Thyroid gland (tissue), 4 donors: ENCODE data around the gene THSD7A. TPM values are rescaled to one million over a fixed set of nuclear protein-coding genes. Genes with fewer than 3 reads are reported as not detected.

Experiments used
- DNase-seq, 2 donors: peaks; one replicate each; pipeline ENCODE4 v3.0.0-alpha.2; 2019
- H3K27ac ChIP-seq, 3 donors: fragments of 200-600 bp; sonication (generic); 1 replicate in 2 of 3; 2 replicates in 1 of 3; pipeline ENCODE4 v1.5.1; 2016 to 2019; ENCODE audit warnings: mild to moderate bottlenecking in 1 of 3, moderate library complexity in 1 of 3
- H3K27me3 ChIP-seq: fragments of 200-600 bp; sonication (generic); one replicate; pipeline ENCODE4 v1.5.1; 2019
- H3K36me3 ChIP-seq, 2 donors: fragments of 200-600 bp; sonication (generic); one replicate each; pipeline ENCODE4 v1.5.1; 2016 to 2019
- H3K4me1 ChIP-seq, 2 donors: fragments of 200-600 bp; sonication (generic); one replicate each; pipeline ENCODE4 v1.5.1; 2017 to 2019
- H3K4me3 ChIP-seq, 3 donors: fragments of 200-600 bp; sonication (generic); replicated peaks in 1 of 3; 1 replicate in 2 of 3; 2 replicates in 1 of 3; pipeline ENCODE4 v1.5.1; 2016; ENCODE audit warnings: mild to moderate bottlenecking in 1 of 3
- H3K9me3 ChIP-seq: fragments of 200-600 bp; sonication (generic); one replicate; pipeline ENCODE4 v1.5.1; 2017
- POLR2A ChIP-seq, 2 donors: fragments of 450-650 bp; IDR thresholded peaks; one replicate each; pipeline ENCODE4 v1.6.1; 2017; ENCODE audit warnings: antibody characterized with exemption in 2 of 2, mild to moderate bottlenecking in 2 of 2, moderate library complexity in 1 of 2
- WGBS, 2 donors: methylation state at CpG; one replicate each; pipeline ENCODE4 v1.1.5; 2017; 5-methylcytosine and 5-hydroxymethylcytosine counted together
- intact Hi-C: fragments of 100-400 bp; cut with DNase I; formaldehyde crosslinking; loops from one replicate; pipeline ENCODE4 v1.15.1; 2023
- total RNA-seq, 4 donors: library from RNA; depleted of rRNA; stranded (reverse); fragments of >200 nt; gene quantifications; one replicate each; pipeline ENCODE4 v1.2.3, GENCODE V29; 2016
- TF ChIP-seq, protein P1 (sequence below), 6 experiments: fragments of 200-600 bp in 3 of 6; fragments of 450-650 bp in 3 of 6; sonication (generic) in 3 of 6; IDR thresholded peaks; one replicate each; pipeline ENCODE4 v1.5.1; 2016 to 2019; ENCODE audit warnings: antibody characterized with exemption in 6 of 6, mild to moderate bottlenecking in 2 of 6, inconsistent platforms in 1 of 6, moderate library complexity in 1 of 6

THSD7A gene
- total RNA-seq, 4 donors from 2014 or later, result 4.2 to 6.1 (median 5.8) TPM

DNA sequence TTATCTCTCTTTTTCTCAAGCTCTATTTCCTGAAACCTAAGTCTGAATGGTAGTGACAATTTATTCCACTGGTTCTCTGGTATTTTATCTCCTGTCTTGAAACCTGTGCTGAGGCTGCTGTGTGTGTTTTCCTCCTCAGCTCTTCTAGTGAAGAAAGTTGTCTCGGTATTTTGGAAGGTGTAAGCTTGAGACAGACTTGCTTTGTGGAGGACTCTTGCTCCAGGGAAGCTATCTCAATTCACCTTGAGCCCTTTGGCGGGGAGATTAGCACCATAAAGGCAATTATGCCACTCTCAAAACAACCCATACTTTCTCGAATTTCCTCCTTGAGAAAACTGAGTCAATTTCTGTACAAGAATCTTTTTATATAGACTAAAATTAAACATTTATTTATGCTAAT is 141.6 kb downstream of the THSD7A start:
- DNase-seq, result no peak
- H3K4me3 ChIP-seq, result no peak overlapping the region
- no peaks in the 10 kb centered on the region for H3K36me3 ChIP-seq
- no peaks in the 10 kb centered on the region for H3K9me3 ChIP-seq
- TF ChIP-seq POLR2A (IDR thresholded peaks at IDR 0.05), result no peak
- TF ChIP-seq, protein P1, sequence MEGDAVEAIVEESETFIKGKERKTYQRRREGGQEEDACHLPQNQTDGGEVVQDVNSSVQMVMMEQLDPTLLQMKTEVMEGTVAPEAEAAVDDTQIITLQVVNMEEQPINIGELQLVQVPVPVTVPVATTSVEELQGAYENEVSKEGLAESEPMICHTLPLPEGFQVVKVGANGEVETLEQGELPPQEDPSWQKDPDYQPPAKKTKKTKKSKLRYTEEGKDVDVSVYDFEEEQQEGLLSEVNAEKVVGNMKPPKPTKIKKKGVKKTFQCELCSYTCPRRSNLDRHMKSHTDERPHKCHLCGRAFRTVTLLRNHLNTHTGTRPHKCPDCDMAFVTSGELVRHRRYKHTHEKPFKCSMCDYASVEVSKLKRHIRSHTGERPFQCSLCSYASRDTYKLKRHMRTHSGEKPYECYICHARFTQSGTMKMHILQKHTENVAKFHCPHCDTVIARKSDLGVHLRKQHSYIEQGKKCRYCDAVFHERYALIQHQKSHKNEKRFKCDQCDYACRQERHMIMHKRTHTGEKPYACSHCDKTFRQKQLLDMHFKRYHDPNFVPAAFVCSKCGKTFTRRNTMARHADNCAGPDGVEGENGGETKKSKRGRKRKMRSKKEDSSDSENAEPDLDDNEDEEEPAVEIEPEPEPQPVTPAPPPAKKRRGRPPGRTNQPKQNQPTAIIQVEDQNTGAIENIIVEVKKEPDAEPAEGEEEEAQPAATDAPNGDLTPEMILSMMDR (IDR thresholded peaks at IDR 0.05), result no peak
- WGBS, 2 donors, result 85 to 86% methylated on average over 3 of the region's 3 CpGs
- H3K27ac ChIP-seq, result no peak overlapping the region
- intact Hi-C loops, result no loop called here
- no peaks in the 10 kb centered on the region for H3K4me1 ChIP-seq
- H3K27me3 ChIP-seq, result no peaks in the 10 kb centered on the region

DNA sequence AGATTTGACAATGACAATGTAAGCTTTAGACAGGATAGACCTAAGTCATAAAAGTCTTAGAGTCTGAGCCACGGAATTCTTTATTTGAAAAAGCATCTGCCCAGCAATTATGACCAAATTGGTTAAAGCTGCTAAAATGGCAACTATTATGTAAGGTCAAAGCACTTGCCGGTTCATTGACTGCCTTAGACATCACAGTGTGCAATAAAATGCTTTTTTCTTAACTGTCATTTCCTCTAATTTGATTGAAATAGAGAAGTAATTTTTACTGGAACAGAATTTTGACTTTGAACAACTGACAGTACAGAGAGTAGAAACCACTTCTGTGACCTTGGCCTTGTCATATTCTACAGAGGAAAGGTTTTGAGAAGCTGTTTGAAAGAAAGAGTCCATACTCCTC is 142.9 kb downstream of the THSD7A start:
- no peak for DNase-seq
- H3K27ac ChIP-seq, result no peak overlapping the region
- no peaks in the 10 kb centered on the region for H3K36me3 ChIP-seq
- no peaks in the 10 kb centered on the region for H3K27me3 ChIP-seq
- TF ChIP-seq, protein P1 (IDR thresholded peaks at IDR 0.05), result no peak
- no peak for TF ChIP-seq POLR2A (IDR thresholded peaks at IDR 0.05)
- intact Hi-C loops, result no loop called here
- WGBS, 2 donors, result 63 to 73% methylated on average over 2 of the region's 2 CpGs
- no peaks in the 10 kb centered on the region for H3K9me3 ChIP-seq
- no peak overlapping the region for H3K4me3 ChIP-seq
- no peaks in the 10 kb centered on the region for H3K4me1 ChIP-seq

DNA sequence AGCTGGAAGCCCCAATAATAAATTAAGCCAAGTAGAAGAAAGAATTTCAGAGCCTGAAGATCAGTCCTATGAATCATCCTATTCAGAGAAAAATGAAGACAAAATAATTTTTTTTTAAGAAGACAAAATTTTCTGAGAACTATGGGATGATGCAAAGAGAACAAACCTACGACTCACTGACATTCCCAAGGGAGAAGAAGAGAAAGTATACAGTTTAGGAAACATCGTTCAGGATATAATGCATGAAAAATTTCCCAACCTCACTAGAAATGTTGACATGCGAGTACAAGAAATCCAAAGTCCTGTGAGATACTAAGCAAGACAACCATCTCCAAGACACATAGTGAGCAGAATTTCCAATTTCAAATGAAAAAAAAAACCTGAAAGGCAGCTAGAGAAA is 150.5 kb downstream of the THSD7A start:
- TF ChIP-seq, protein P1 (IDR thresholded peaks at IDR 0.05), result no peak
- no peak for TF ChIP-seq POLR2A (IDR thresholded peaks at IDR 0.05)
- Histone ChIP-seq H3K4me1 (no peaks in the 10 kb centered on the region), H3K27me3 (no peaks in the 10 kb centered on the region), H3K9me3 (no peaks in the 10 kb centered on the region), H3K4me3 (no peak overlapping the region), H3K27ac (no peak overlapping the region), H3K36me3 (no peaks in the 10 kb centered on the region)
- WGBS, 2 donors, result 86 to 92% methylated on average over 3 of the region's 3 CpGs
- no peak for DNase-seq
- intact Hi-C loops, result no loop called here

DNA sequence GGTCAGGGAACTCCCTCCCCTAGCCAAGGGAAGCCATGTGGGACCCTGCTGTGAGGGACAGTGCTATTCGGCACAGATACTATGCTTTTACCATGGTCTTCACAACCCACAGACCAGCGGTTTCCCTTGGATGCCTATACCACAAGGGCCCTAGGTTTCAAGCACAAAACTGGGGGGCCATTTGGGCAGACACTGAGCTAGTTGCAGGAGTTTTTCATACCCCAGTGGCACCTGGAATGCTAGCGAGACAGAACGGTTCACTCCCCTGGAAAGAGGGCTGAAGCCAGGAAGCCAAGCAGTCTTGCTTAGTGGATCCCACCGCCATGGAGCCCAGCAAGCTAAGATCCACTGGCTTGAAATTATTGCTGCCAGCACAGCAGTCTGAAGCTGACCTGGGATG is 156.8 kb downstream of the THSD7A start:
- Histone ChIP-seq H3K4me1 (no peaks in the 10 kb centered on the region), H3K9me3 (no peaks in the 10 kb centered on the region), H3K36me3 (no peaks in the 10 kb centered on the region), H3K27me3 (no peaks in the 10 kb centered on the region), H3K4me3 (no peak overlapping the region), H3K27ac (no peak overlapping the region)
- 93 to 96% methylated on average over 2 to 4 of the region's 5 CpGs for WGBS, 2 donors
- no peak for DNase-seq
- TF ChIP-seq POLR2A (IDR thresholded peaks at IDR 0.05), result no peak
- TF ChIP-seq, protein P1 (IDR thresholded peaks at IDR 0.05), result no peak
- intact Hi-C loops, result no loop called here

DNA sequence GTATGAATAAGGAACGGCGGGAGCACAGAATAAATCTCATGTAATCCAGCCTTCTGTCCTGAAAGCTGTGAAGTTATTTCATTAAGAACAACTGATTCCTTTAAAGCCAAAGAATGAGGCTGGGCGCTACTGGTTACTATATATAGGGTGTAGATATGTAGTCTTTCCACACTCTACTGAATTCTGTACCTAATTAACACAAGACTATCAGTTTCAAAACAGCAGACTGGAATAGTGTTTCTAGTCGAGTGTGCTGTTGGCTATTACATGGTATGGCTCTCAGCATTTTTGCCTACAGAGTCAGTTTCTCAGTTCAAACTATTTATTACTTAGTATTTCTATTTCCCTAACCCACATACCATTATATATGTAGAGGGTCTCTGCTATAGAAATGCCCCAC is 163.3 kb downstream of the THSD7A start:
- WGBS, 2 donors, result 87 to 89% methylated on average over 4 of the region's 4 CpGs

More for the DNA sequence above, 163.3 kb downstream of the THSD7A start:
- H3K9me3 ChIP-seq, result no peaks in the 10 kb centered on the region
- H3K27ac ChIP-seq, result no peak overlapping the region
- no peak for DNase-seq
- H3K36me3 ChIP-seq, result no peaks in the 10 kb centered on the region
- no peaks in the 10 kb centered on the region for H3K4me1 ChIP-seq
- H3K4me3 ChIP-seq, result no peak overlapping the region
- intact Hi-C loops, result no loop called here
- H3K27me3 ChIP-seq, result no peaks in the 10 kb centered on the region
- TF ChIP-seq POLR2A (IDR thresholded peaks at IDR 0.05), result no peak
- TF ChIP-seq, protein P1 (IDR thresholded peaks at IDR 0.05), result no peak
